NT2/D1 (cell line): ENCODE data around the gene CD40.

Experiments used
- DNase-seq: peaks from one replicate; pipeline ENCODE4 v3.0.0-alpha.2; 2011; ENCODE audit warnings: low read depth, low spot score
- H3K27me3 ChIP-seq: 2 replicates; pipeline ENCODE4 v1.6.0; 2011; ENCODE audit warnings: mild to moderate bottlenecking; ENCODE audit not compliant: insufficient read length, insufficient read depth
- H3K36me3 ChIP-seq: 2 replicates; pipeline ENCODE4 v1.6.1; 2011; ENCODE audit warnings: mild to moderate bottlenecking, low read length, mixed read lengths; ENCODE audit not compliant: insufficient read depth, insufficient read length
- H3K4me1 ChIP-seq: 2 replicates; pipeline ENCODE4 v1.5.1; 2011; ENCODE audit not compliant: insufficient read depth, insufficient read length
- H3K4me3 ChIP-seq: 2 replicates; pipeline ENCODE4 v1.5.1; 2011; ENCODE audit warnings: low read depth; ENCODE audit not compliant: insufficient read length
- H3K9ac ChIP-seq: 2 replicates; pipeline ENCODE4 v1.6.0; 2011; ENCODE audit warnings: low read depth; ENCODE audit not compliant: insufficient read length
- H3K9me3 ChIP-seq: 2 replicates; pipeline ENCODE4 v1.5.1; 2011; ENCODE audit warnings: mild to moderate bottlenecking, low read length; ENCODE audit not compliant: insufficient read depth
- SUZ12 ChIP-seq: IDR thresholded peaks from 2 replicates; pipeline ENCODE4 v1.6.1; 2011; ENCODE audit not compliant: insufficient read length, insufficient read depth; ENCODE audit errors: extremely low read depth
- YY1 ChIP-seq: IDR thresholded peaks from 2 replicates; pipeline ENCODE4 v1.6.1; 2011; ENCODE audit not compliant: insufficient read length, insufficient read depth
- ZNF274 ChIP-seq: IDR thresholded peaks from 2 replicates; pipeline ENCODE4 v1.6.1; 2011; ENCODE audit warnings: mild to moderate bottlenecking, low read depth, low read length

Gene CD40

DNA sequence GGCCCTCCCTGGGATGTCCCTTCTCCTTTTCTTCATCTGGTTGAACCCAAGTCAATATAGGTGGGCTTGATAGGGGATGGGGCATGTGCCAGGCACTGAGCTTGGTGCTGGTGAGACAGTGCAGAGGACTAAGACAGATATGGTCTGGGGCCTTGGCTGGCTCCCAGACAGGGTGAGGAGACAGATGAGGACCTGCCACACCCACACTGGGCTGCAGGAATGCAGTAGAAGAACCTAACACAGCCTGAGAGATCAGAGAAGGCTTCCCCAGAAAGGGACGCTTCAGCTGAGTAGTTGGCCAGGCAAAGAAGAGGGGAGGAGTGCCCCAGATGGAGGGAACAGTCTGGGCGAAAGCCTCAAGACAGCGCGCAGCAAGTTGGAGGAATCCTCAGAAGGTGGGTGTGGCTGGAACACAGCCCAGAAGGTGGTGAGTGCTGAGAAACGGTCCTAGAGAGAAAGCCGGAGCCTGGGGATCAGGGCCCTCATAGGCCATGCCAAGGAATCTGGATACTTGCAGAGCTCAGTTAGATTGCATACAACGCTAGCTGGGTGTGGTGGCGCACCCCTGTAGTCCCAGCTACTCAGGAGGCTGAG, 26.4 kb downstream of the CD40 start:
- Histone ChIP-seq H3K36me3 (no peaks in the 10 kb centered on the region), H3K4me1 (peaks cover 7% of the 10 kb centered on the region), H3K9ac (no peak overlapping the region), H3K27me3 (peaks cover 23% of the 10 kb centered on the region), H3K9me3 (no peaks in the 10 kb centered on the region), H3K4me3 (no peak overlapping the region)
- TF ChIP-seq ZNF274, result no peak
- no peak for TF ChIP-seq YY1
- TF ChIP-seq SUZ12, result no peak
- no peak for DNase-seq

DNA sequence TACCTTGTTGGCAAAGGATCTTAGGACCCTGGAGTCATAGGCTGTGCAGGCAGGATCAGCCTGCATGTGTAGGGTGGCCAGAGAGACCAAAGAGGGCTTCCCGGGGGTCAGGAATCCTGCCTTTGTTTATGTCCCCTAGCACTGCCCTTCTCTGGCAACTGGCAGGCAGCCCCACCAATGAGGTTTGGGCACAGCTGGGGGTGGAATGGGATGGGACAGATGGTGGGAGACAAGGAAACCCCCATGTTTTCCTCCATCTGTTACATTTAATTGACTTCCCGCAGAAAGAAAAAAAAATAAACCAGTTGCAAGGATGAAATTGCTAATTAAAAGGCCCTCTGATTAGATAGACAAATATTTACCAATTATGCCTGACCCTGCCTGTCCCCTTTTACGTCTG, 27.6 kb downstream of the CD40 start:
- no peak overlapping the region for H3K4me3 ChIP-seq
- peaks cover 7% of the 10 kb centered on the region for H3K4me1 ChIP-seq
- H3K9me3 ChIP-seq, result no peaks in the 10 kb centered on the region
- TF ChIP-seq ZNF274 (no peak), YY1 (no peak), SUZ12 (no peak)
- no peak for DNase-seq
- no peaks in the 10 kb centered on the region for H3K36me3 ChIP-seq
- H3K27me3 ChIP-seq, result peaks cover 17% of the 10 kb centered on the region
- no peak overlapping the region for H3K9ac ChIP-seq

DNA sequence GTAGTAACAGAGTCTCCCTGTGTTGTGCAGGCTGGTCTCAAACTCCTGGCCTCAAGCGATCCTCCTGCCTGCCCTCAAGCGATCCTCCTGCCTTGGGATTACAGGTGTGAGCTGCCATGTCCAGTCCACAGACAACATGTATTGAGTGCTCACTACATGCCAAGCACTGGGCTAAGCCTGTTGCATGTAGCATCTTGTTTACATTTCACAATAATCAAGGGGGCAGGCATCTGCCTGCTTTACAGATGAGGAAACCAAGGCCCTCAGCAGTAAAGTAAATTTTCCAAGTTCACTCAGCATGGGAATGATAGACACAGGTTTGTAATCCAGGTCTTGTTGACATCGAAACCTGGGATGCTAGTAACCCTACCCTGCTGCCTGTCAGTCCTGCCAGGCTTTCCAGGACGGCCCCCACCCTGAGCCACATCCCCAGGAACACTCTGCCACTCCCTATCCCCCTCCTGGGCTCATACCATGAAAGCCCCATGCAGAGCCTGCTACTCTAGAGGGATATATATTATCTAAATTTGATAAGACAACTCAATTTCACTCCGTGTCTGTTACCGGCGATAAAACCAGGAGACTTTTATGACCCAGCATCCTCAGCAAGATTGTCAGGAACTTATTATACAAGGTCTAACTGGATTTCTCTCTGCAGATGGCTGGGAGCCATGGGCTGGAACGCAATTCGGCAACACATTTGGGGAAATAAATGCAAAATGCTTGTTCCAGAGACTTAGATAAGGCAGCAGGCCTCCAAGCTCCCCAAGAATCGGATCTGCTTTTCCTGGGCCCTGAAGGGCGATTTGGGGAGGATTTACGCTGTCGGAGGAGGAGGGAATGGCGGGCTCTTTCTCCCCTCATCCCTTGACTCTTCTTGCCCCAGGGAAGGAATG, 30.4 kb downstream of the CD40 start:
- TF ChIP-seq YY1, result no peak
- TF ChIP-seq SUZ12, result no peak
- TF ChIP-seq ZNF274, result no peak
- Histone ChIP-seq H3K9me3 (no peaks in the 10 kb centered on the region), H3K4me3 (no peak overlapping the region), H3K36me3 (no peaks in the 10 kb centered on the region), H3K4me1 (peaks cover 12% of the 10 kb centered on the region), H3K27me3 (no peaks in the 10 kb centered on the region), H3K9ac (no peak overlapping the region)
- no peak for DNase-seq

DNA sequence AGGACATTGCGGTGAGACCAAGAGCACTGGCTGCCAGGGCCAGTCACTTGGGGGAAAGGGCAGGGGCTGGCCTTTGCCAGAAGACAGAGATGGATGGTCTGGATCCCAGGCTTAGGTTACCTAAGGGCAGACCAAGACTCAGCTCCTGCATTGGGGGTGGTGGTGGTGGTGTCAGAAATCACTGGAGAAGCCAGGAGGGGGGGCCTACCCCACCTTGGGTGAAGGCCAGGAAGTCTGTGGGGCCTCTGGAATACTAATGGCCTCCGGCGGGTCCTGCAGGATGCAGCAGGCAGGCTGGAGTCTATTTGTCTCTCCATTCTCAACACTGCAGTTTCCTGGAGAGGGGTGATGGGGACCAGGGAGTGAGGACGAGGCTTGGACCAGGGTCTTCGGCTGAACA, 32.8 kb downstream of the CD40 start:
- Histone ChIP-seq H3K9me3 (no peaks in the 10 kb centered on the region), H3K9ac (no peak overlapping the region), H3K4me1 (peaks cover 9% of the 10 kb centered on the region), H3K27me3 (no peaks in the 10 kb centered on the region), H3K36me3 (no peaks in the 10 kb centered on the region), H3K4me3 (no peak overlapping the region)
- no peak for TF ChIP-seq SUZ12
- no peak for TF ChIP-seq YY1
- TF ChIP-seq ZNF274, result no peak
- DNase-seq, result no peak

DNA sequence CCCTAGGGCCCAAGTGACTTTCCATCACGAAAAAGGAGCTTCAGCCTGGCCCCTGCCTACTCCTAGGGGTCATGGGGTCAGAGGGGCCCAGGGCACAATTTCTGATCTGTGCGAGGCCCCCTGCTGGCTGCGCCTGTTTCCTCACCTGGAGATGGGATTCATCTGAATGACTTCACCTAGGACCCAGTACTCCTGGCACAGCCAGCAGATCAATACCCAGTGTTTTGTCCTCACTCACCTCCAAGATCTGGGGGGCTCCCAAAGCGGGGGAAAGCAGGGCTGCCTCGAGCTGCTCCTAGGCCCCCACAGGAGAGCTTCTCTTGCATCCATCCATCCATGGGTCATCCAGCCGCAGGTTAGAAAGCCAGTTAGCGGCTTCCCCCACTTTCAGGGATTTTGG, 33.8 kb downstream of the CD40 start:
- no peaks in the 10 kb centered on the region for H3K9me3 ChIP-seq
- no peak overlapping the region for H3K9ac ChIP-seq
- peaks cover 9% of the 10 kb centered on the region for H3K4me1 ChIP-seq
- H3K36me3 ChIP-seq, result no peaks in the 10 kb centered on the region
- no peak overlapping the region for H3K4me3 ChIP-seq
- no peaks in the 10 kb centered on the region for H3K27me3 ChIP-seq
- TF ChIP-seq ZNF274 (no peak), SUZ12 (no peak), YY1 (no peak)
- DNase-seq, result no peak

DNA sequence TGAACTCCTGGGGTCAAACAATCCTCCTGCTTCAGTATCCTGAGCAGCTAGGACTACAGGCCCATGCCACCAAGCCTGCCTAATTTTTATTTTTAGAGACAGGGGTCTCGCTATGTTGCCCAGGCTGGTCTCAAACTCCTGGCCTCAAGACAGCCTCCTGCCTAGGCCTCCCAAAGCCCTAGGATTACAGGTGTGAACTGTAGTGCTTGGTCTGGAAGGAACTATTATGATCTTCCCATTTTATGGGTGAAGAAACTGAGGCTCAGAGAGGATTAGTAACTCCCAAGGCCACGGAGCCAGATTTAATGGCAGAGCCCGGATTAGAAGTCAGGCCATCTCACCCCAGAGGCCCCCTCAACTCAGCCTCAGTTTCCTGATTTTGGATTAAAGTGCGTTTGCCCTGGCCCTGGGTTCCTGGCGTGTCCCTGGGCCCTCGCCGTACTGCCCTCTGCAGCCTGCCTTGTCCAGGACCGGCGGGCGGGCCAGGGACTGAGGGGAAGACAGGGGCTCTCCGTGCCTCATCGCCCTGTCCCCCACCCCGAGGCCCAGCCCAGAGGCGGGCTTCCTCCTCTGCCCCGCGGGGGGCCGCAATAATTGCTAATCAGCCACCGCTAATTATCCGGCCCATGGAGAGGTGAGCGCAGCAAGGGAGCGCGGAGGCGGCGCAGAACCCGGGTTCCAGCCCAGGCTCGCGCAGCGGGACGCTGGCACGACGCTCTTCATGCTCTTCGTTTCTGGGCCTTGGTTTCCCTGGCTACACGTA, 34.9 kb downstream of the CD40 start:
- no peak for TF ChIP-seq SUZ12
- TF ChIP-seq YY1, result no peak
- TF ChIP-seq ZNF274, result no peak
- Histone ChIP-seq H3K9ac (no peak overlapping the region), H3K36me3 (no peaks in the 10 kb centered on the region), H3K4me3 (no peak overlapping the region), H3K9me3 (no peaks in the 10 kb centered on the region), H3K27me3 (no peaks in the 10 kb centered on the region), H3K4me1 (peaks cover 9% of the 10 kb centered on the region)
- no peak for DNase-seq

DNA sequence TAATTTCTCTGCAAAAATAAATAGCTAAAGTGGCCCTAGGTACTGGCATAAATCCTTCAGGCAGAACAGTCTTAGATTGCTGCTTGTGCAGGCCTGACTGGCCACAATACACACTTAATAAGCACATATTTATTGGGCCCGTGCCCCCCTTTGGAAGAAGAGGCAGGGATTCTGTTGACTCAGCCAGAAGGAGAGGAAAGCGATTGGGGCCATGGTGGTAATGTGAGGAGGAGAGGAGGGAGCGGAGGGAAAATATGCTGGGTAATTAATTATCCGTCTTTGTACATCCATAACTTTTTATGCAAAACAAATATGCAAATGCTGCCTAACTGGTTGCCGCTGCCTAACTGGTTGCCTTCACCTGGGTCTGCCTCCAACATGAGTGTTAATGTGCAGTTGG, 36.2 kb downstream of the CD40 start:
- no peaks in the 10 kb centered on the region for H3K27me3 ChIP-seq
- TF ChIP-seq YY1 (no peak), SUZ12 (no peak), ZNF274 (no peak)
- no peak for DNase-seq
- no peak overlapping the region for H3K9ac ChIP-seq
- no peaks in the 10 kb centered on the region for H3K9me3 ChIP-seq
- no peak overlapping the region for H3K4me3 ChIP-seq
- H3K4me1 ChIP-seq, result peaks cover 5% of the 10 kb centered on the region
- H3K36me3 ChIP-seq, result no peaks in the 10 kb centered on the region
